T47D (cell line): ENCODE results near the gene AFF3.
"Not testable (repeated sequence)": the region's sequence is repeated elsewhere in the genome, so short reads cannot be mapped to it uniquely, and the experiment has no call there.

ENCODE experiments used
- DNase-seq, 2 experiments: peaks; one replicate each; pipeline versions ENCODE4 v3.0.0 to v3.0.0-alpha.2; 2011 to 2012; ENCODE audit warnings: low read depth in 1 of 2, low spot score in 1 of 2
- JUND ChIP-seq: IDR thresholded peaks from 2 replicates; pipeline ENCODE4 v1.6.1; 2012; ENCODE audit warnings: low read depth
- in situ Hi-C: cut with HindIII; loops from 2 replicates; pipeline ENCODE4 v1.10.0; 2016; ENCODE audit warnings: low sequenced_read_pairs, low pct_unique_long_range_greater_than_20kb

Gene AFF3

DNA sequence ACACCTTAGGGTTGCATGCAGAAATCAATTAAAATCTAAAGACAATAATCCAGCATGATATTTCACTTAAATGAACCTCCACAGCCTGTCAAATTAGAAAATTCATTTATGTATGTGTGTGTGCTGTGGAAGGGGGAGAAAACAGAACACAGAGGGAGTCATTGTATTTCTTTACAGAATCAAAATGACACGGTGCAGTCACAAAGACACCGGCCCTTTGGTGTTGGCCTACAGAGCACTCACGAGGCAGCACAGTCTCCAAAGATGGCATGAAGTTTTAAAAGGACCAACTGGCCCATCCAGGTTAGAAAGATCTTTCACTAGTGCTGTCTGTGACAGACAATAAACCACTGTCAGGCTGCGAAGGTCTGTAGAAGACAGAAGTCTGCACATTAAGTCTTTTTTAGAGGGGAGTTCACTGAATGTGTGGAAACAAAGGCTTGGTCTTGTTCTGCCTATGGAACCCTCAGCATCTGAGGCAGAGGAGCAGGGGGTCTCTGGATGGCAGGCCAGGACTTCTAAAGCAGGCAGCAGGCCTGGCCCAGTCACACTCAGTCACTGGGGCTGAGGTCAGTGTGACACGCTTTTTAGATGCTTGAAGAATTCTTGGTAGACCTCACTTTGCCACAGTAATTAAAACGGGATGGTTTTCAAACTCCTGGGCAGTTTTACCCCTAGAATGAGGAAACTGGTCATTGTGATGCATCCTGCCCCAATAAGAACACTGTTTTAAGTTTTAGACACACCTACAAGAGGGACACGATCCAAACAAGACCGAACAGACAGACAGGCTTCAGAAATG is 184.9 kb downstream of the AFF3 start:
- in situ Hi-C loops = no loop called here
- no peak for DNase-seq
- TF ChIP-seq JUND = no peak

DNA sequence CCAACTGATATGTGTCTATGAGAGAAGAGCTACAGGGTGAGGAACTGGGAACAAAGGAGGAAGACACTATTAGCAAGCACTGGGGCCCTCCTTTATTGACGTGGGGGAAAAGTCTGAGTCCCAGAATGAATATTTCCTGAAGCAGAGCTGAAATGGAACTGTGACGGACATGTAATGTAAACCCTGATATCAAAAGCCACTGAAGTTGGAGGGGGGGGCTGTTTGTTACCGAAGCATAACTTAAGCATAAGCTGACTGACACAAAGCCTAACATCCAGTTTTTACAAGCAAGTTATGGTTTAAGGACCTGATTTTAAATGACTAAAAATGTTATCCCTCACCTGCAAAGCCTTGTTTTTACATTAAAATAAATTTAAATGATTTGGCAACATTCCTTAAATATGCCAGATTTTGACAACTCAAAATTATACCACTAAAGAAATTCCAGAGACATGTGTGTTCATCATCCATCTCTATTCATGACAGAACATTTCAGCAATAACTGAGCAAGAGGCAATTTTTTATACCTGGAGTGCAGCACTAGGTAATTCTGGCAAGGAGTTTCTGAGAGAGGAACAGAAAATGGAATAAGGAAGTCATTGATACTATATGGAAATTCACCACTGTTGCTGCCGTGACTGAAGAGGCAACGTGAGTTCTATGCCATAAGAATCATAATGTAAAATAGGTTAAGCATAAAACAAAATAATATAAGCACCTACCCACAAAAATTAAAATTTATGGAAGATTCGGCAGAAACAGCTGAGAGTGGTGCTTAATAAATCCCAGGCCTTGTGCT is 186.0 kb downstream of the AFF3 start:
- no peak for DNase-seq
- TF ChIP-seq JUND = no peak
- in situ Hi-C loops = no loop called here

DNA sequence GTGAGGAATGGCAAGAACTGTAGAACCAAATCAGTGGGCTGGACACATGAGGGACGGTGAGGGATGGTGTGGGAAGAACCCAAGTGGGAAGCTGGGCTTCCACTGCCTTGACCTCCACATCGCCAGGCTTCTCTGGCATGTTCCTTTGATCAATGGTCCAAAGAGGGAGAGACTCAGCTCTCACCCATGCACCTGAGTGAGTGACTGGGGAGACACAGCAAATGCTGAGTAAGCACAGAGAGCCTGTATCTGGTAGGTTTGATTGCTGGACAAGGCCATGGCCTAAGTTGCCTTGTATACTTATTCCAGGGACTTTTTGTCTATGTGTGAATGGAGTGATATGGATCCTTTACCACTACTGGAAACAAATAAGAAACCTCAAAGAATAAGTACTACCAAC is 188.6 kb downstream of the AFF3 start:
- no peak for DNase-seq
- no peak for TF ChIP-seq JUND
- in situ Hi-C loops = no loop called here

DNA sequence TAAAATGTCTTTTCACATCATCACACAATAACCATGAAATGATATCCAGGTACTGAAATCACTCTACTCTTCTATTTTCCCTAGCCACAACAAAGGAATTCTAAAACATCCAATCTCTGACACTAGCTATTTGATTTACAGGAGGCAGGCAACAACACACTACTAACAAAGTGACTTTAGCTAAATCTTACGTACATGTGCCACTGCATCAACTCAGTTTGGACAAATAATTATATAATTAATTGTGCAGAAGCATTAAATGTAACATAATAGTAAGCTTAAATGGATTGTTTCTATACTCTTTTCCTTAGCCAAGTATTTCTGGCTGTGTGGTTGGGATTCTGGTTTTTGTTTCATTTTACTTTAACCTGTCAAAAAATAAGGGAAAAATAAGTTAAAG is 192.4 kb downstream of the AFF3 start:
- in situ Hi-C loops = no loop called here
- no peak for DNase-seq
- TF ChIP-seq JUND = no peak

DNA sequence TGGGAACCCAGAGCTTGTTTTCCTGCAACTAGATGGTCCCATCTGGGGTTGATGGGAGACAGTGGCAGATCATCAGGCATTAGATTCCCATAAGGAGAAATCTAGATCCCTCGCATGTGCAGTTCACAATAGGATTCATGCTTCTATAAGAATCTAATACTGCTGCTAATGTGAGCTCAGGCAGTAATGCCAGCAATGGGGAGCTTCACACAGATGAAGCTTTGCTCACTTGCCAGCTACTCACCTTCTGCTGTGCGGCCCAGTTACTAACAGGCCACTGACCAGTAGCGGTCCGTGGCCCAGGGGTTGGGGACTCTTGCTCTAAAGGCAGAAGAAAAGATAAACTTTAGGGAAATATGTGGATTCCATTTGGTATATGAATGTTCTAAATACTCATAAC is 192.9 kb downstream of the AFF3 start:
- no peak for DNase-seq
- in situ Hi-C loops = no loop called here

DNA sequence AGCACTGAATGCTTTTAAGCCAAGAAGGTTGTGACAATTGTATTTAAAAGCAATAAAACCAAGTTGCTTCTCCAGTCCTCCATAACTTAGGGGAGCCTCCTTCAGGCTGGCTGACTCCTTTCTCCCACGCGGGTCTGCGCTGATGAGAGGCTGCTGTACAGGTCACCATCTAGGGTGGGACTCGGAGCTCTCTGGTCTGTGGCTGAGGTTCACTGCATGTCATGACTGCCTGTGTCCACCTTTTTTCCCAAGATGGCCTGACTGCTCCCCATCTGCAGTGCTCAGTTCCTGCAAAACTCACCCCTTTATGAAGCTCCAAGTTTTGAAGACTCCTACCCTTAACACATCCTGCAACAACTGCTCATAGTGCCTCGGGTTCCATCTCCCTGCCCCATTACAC is 194.4 kb downstream of the AFF3 start:
- TF ChIP-seq JUND = no peak
- in situ Hi-C loops = no loop called here
- DNase-seq = no peak

More for the DNA sequence above, 192.9 kb downstream of the AFF3 start:
- TF ChIP-seq JUND = no peak

DNA sequence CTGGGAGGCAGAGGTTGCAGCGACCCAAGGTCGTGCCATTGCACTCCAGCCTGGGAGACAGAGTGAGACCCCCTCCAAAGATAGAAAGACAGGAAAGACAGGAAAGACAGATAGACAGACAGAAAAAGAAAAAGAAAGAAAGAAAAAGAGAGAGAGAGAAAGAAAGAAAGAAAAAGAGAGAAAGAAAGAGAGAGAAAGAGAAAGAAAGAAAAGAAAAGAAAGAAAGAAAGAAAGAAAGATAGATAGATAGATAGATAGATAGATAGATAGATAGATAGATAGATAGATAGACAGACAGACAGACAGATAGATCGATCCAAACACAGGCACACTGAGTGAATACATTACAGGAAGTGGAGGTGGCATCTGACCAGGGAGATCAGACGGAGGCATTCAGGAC is 195.0 kb downstream of the AFF3 start:
- in situ Hi-C loops, DNase-seq: not testable (repeated sequence)

DNA sequence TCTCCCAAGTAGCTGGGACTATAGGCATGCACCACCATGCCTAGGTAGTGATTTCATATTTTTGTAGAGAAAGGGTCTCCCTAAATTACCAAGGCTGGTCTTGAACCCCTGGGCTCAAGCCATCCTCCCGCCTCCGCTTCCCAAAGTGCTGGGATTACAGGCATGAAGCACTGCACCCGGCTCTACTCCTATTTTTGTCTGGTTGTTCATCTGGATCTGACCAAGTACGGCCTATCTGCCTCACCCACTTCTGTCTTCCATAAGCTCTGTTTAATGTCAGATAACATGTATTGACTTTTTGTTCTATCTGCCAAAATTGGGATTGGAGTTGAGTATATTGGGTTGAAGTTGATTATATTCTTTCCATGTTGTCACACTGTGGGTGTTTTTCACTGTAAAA is 198.4 kb downstream of the AFF3 start:
- TF ChIP-seq JUND = no peak
- in situ Hi-C loops = no loop called here
- DNase-seq = no peak

DNA sequence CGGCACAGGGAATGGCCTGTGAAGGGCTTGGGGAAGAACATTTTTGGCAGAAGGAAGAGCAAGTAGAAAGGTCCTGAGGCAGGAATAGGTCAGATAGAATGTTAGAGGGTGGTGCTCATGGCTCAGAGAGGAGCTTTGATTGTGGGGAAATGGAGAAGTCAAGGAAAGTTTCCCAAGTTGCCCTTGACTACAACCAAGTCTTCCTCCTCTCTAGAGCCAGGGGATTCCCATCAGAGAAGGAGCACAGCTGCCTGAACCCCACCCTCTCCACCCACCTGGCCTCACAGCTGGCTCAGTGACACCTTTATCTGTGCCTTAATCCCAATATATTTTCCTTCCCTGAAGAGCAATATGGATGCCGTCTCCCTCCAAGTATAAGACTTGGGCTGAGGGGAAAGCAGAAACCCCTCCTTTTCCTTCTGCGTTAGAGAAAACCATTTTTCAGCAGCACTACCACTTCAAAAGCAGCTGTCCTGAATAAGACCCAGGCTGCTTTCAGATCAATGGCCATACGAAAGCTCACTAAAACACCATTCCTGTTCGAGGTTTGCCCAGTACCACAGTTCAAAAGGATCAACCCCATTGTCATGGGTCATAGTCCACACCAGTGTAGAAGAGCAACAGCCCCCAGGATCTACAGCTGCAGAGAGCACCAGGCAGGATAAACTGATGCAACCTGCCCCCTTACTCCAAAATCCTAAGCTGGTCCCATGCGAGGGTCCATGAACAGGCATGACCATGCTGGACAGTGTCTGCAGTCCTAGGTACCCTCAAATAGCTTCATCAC is 199.6 kb downstream of the AFF3 start:
- in situ Hi-C loops = no loop called here
- no peak for TF ChIP-seq JUND
- DNase-seq = no peak

DNA sequence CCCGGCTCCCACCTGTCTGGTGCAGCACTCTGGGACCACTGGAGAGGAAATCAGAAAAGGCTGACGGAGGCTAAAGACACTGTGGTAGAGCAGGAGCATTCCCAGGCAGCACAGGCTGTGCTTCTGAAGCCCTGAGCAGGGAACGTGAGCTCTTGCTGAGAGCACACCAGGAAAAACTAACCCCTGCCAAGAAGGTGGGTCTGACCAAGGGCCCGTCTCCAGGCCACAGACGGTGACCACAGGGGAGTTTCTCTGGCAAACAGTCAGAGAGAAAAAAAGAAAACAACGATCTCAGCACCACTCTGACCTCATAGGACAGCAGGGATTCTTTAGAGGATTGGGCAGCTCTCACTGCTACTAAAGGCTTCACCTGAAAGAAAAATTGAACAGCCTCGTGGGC is 201.4 kb downstream of the AFF3 start:
- DNase-seq = no peak
- no peak for TF ChIP-seq JUND
- in situ Hi-C loops = no loop called here

DNA sequence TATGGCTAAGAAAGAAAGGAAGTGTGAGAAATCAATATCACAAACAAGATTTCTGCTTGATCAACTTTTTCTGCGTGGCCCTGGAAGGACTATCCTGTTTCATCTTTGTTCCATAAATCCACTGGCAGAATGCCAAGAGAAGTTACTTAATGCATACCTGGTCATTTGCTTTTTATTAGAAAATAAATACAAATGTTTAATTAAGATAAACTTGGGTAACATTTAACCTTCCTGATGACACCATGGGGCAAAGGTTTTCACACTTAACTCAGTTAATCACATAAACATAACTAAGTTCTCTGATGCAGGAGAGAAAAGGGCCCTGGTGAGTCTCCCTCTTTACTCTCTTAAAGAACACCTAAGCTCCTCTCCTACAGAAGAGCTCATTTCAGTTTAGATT is 203.3 kb downstream of the AFF3 start:
- in situ Hi-C loops = no loop called here
- no peak for DNase-seq
- TF ChIP-seq JUND = no peak

DNA sequence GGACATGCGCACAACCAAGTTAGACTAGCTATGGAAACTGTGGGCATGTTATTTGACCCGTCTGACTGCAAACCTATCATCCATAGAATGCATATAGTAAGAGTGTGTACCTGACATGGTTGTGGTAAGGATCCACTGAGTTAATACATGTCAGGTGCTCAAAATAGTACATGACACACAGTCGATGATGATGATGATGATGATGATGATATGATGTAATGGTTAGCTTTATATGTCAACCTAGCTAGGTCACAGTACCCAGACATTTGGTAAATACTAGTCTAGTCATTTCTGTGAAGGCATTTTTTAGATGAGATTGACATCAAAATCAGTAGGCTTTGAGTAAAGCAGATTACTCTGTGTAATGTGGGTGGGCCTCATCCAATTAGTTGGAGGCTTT is 204.1 kb downstream of the AFF3 start:
- no peak for DNase-seq
- TF ChIP-seq JUND = no peak
- in situ Hi-C loops = no loop called here

DNA sequence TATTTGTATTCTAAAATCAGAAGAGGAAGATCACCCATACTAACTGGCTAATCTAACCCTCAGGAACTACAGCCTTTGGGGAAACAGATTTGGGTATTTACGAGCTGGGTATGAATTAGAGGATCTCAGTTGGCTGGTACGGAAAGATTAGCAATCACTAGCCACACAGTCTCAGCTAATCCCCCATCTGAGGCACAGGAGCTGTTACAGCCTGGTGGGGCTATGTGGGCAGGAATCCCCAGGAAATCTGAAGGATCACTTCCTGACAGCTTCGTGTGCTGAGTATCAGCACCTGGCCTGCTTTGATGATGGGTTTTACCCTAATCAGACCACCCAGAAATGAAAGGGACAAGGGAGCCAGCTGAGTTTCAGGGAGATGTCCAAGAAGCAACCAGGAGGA is 206.3 kb downstream of the AFF3 start:
- no peak for TF ChIP-seq JUND
- in situ Hi-C loops = no loop called here
- no peak for DNase-seq
